GM23338 (cell line): ENCODE results near the gene STAM. TPM values are rescaled to one million over a fixed set of nuclear protein-coding genes. Genes with fewer than 3 reads are reported as not detected.

ENCODE experiments used
- ATAC-seq: fragments of 200-7000 bp; cut with Tn5 transposase; 3 replicates; pipeline ENCODE4 v1.9.1; 2020
- DNase-seq: peaks from one replicate; pipeline ENCODE4 v3.0.0-alpha.2; 2015; ENCODE audit warnings: low spot score
- H2AFZ ChIP-seq: fragments of 200-600 bp; sonication (generic); 2 replicates; pipeline ENCODE4 v1.8.0; 2016; ENCODE audit warnings: antibody characterized with exemption, mild to moderate bottlenecking, moderate library complexity
- H3F3A ChIP-seq: fragments of 200-600 bp; sonication (generic); replicated peaks from 2 replicates; pipeline ENCODE4 v1.8.0; 2017; ENCODE audit warnings: antibody characterized with exemption, mixed run types, low read depth
- H3K27ac ChIP-seq: fragments of 200-600 bp; sonication (generic); 2 replicates; pipeline ENCODE4 v1.6.1; 2016; ENCODE audit warnings: low read depth
- H3K27me3 ChIP-seq: fragments of 200-600 bp; sonication (generic); 2 replicates; pipeline ENCODE4 v1.8.0; 2016; ENCODE audit warnings: mild to moderate bottlenecking, mixed run types, moderate library complexity; ENCODE audit not compliant: insufficient read depth
- H3K36me3 ChIP-seq: fragments of 200-600 bp; sonication (generic); 2 replicates; pipeline ENCODE4 v1.8.0; 2016; ENCODE audit warnings: mild to moderate bottlenecking; ENCODE audit not compliant: insufficient read depth
- H3K4me1 ChIP-seq: fragments of 200-600 bp; sonication (generic); 2 replicates; pipeline ENCODE4 v1.8.0; 2016; ENCODE audit warnings: mild to moderate bottlenecking, moderate library complexity; ENCODE audit not compliant: insufficient read depth
- H3K4me2 ChIP-seq: fragments of 200-600 bp; sonication (generic); 2 replicates; pipeline ENCODE4 v1.7.1; 2017; ENCODE audit warnings: mixed run types
- H3K4me3 ChIP-seq: fragments of 200-600 bp; sonication (generic); 2 replicates; pipeline ENCODE4 v1.6.1; 2016; ENCODE audit warnings: mixed run types
- H3K79me2 ChIP-seq: fragments of 200-600 bp; sonication (generic); replicated peaks from 2 replicates; pipeline ENCODE4 v1.8.0; 2017; ENCODE audit warnings: mild to moderate bottlenecking; ENCODE audit not compliant: insufficient read depth
- H3K9me2 ChIP-seq: fragments of 200-600 bp; sonication (generic); 2 replicates; pipeline ENCODE4 v1.8.0; 2017; ENCODE audit not compliant: insufficient read depth
- H4K20me1 ChIP-seq: fragments of 200-600 bp; sonication (generic); replicated peaks from 2 replicates; pipeline ENCODE4 v1.8.0; 2017; ENCODE audit warnings: mild to moderate bottlenecking; ENCODE audit not compliant: insufficient read depth
- H3K27ac Mint-ChIP-seq: 2 replicates; pipeline ENCODE4 v1.8.0; 2020; ENCODE audit warnings: inconsistent platforms, mild to moderate bottlenecking, moderate library complexity, mixed read lengths
- H3K27me3 Mint-ChIP-seq: 3 replicates; pipeline ENCODE4 v1.8.0; 2022; ENCODE audit warnings: low read depth, mild to moderate bottlenecking, moderate library complexity, mixed read lengths, inconsistent platforms; ENCODE audit not compliant: insufficient read depth, poor library complexity
- H3K36me3 Mint-ChIP-seq: 3 replicates; pipeline ENCODE4 v1.8.0; 2021; ENCODE audit warnings: low read depth, mild to moderate bottlenecking, inconsistent platforms, moderate library complexity, mixed read lengths
- H3K4me1 Mint-ChIP-seq: 3 replicates; pipeline ENCODE4 v1.8.0; 2020; ENCODE audit warnings: mild to moderate bottlenecking, inconsistent platforms, mixed read lengths
- H3K4me3 Mint-ChIP-seq: 3 replicates; pipeline ENCODE4 v1.8.0; 2021; ENCODE audit warnings: moderate library complexity, mild to moderate bottlenecking, inconsistent platforms, mixed read lengths
- H3K9me3 Mint-ChIP-seq: 3 replicates; pipeline ENCODE4 v1.8.0; 2020; ENCODE audit warnings: moderate library complexity, mild to moderate bottlenecking, inconsistent platforms, mixed read lengths
- CREB1 ChIP-seq: fragments of 250-450 bp; sonication (Bioruptor Pico); IDR thresholded peaks from 2 replicates; pipeline ENCODE4 v1.5.0; 2020; ENCODE audit warnings: low read depth, mild to moderate bottlenecking, moderate library complexity
- CTCF ChIP-seq, 2 experiments: fragments of 200-600 bp in 1 of 2; sonication (generic) in 1 of 2; conservative IDR thresholded peaks; 2 replicates each; pipeline versions ENCODE4 v1.5.1 to v1.6.1; 2016 to 2017; ENCODE audit warnings: antibody characterized with exemption in 2 of 2, low read depth in 2 of 2, mild to moderate bottlenecking in 2 of 2, moderate library complexity in 1 of 2
- ETS1 ChIP-seq: IDR thresholded peaks from 2 replicates; pipeline ENCODE4 v1.6.1; 2016; ENCODE audit warnings: antibody characterized with exemption
- EZH2 ChIP-seq: fragments of 200-600 bp; sonication (generic); IDR thresholded peaks from one replicate; pipeline ENCODE4 v1.8.0; 2017; ENCODE audit warnings: antibody characterized with exemption, mild to moderate bottlenecking, low read depth; ENCODE audit not compliant: unreplicated experiment
- EZH2phosphoT487 ChIP-seq: fragments of 200-600 bp; sonication (generic); IDR thresholded peaks from one replicate; pipeline ENCODE4 v1.8.1; 2018; ENCODE audit warnings: antibody characterized with exemption; ENCODE audit not compliant: unreplicated experiment
- JUNB ChIP-seq: IDR thresholded peaks from one replicate; pipeline ENCODE4 v1.6.1; 2016; ENCODE audit warnings: antibody characterized with exemption; ENCODE audit not compliant: unreplicated experiment
- NANOG ChIP-seq: IDR thresholded peaks from 2 replicates; pipeline ENCODE4 v1.6.1; 2016; ENCODE audit warnings: antibody characterized with exemption, borderline replicate concordance
- REST ChIP-seq: IDR thresholded peaks from one replicate; pipeline ENCODE4 v1.6.1; 2018; ENCODE audit warnings: antibody characterized with exemption; ENCODE audit not compliant: unreplicated experiment
- ZNF331 ChIP-seq: fragments of 250-450 bp; sonication (Bioruptor Pico); IDR thresholded peaks from 2 replicates; pipeline ENCODE4 v1.5.0; 2020; ENCODE audit warnings: low read depth, mild to moderate bottlenecking, moderate library complexity
- ZNF462 ChIP-seq: fragments of 250-450 bp; sonication (Bioruptor Pico); IDR thresholded peaks from 2 replicates; pipeline ENCODE4 v1.5.0; 2020; ENCODE audit warnings: mild to moderate bottlenecking, moderate library complexity
- polyA plus RNA-seq: library from polyadenylated mRNA; unstranded; fragments of >200 nt; fragmentation: Nextera tagmentation; extraction: Ambion mirVana; gene quantifications from 2 replicates; pipeline ENCODE4 v1.2.1, GENCODE V29; 2016
- total RNA-seq: library from RNA; depleted of rRNA; stranded (reverse); fragments of >200 nt; shearing (Covaris generic); gene quantifications from 2 replicates; pipeline ENCODE4 v1.2.3, GENCODE V29; 2014

The STAM gene
- total and polyA plus RNA-seq, 2 experiments from 2014 or later = 28.8 to 40.5 TPM

GRCh38 chr10:17685233-17685840, 41.4 kb downstream of the STAM start:
- Histone ChIP-seq H3K27ac (no peak overlapping the region), H3K4me3 (no peak overlapping the region), H3K4me1 (no peaks in the 10 kb centered on the region), H3K36me3 (0 out of 2 replicates have a peak, but pooled peaks cover 5% of the 10 kb centered on the region), H3K4me2 (no peak overlapping the region), H3K27me3 (no peaks in the 10 kb centered on the region), H4K20me1 (no peaks in the 10 kb centered on the region), H3K9me2 (no peaks in the 10 kb centered on the region), H3F3A (no peaks in the 10 kb centered on the region), H3K79me2 (peaks cover 67% of the 10 kb centered on the region), H2AFZ (no peak overlapping the region)
- peaks cover 1% of the 10 kb centered on the region for H3K27me3 Mint-ChIP-seq
- ATAC-seq = no peak
- peaks cover 8% of the 10 kb centered on the region for H3K4me1 Mint-ChIP-seq
- no peak for TF ChIP-seq ZNF331
- TF ChIP-seq ETS1 = no peak
- TF ChIP-seq EZH2 = no peak
- TF ChIP-seq CREB1 = no peak
- TF ChIP-seq CTCF (conservative IDR thresholded peaks at IDR 0.05; ENCODE audit: low read depth in 2 of 2) = no peak
- TF ChIP-seq REST = no peak
- TF ChIP-seq ZNF462 (CRISPR knock-in tag) = no peak
- TF ChIP-seq NANOG = no peak
- no peak for TF ChIP-seq JUNB
- TF ChIP-seq EZH2phosphoT487 = no peak
- no peak for DNase-seq
- 0 out of 2 replicates have a peak overlapping the region, but pooled peaks have one; percentile 65 for H3K27ac Mint-ChIP-seq
- no peaks in the 10 kb centered on the region for H3K9me3 Mint-ChIP-seq
- H3K36me3 Mint-ChIP-seq = peaks cover 3% of the 10 kb centered on the region; the same call in 1 of the 3 replicates
- no peak overlapping the region for H3K4me3 Mint-ChIP-seq
